Muscle of back (tissue), 13 donors: Measurements from ENCODE around the gene DSPP. TPM values are rescaled to one million over a fixed set of nuclear protein-coding genes. Genes with fewer than 3 reads are reported as not detected.
"Not testable (repeated sequence)": the region's sequence is repeated elsewhere in the genome, so short reads cannot be mapped to it uniquely, and the experiment has no call there.

Experiments used
- DNase-seq, 3 donors: peaks; one replicate each; pipeline versions ENCODE4 v3.0.0 to v3.0.0-alpha.2; 2013
- long read RNA-seq, 9 donors: transcript quantifications; one replicate each; lab custom pipeline, GENCODE V29; 2026
- polyA plus RNA-seq, 10 donors: library from polyadenylated mRNA; unstranded; fragments of 120-200 nt; gene quantifications; one replicate each; pipeline ENCODE4 v1.2.1, GENCODE V29; 2013; ENCODE audit not compliant: insufficient read length in 10 of 10

DSPP gene
- polyA plus RNA-seq = not detected
- long read RNA-seq, donor 1 = 0 reads
- long read RNA-seq, donor 2 = 0 reads
- long read RNA-seq, donor 3 = 0 reads
- long read RNA-seq, donor 4 = 0 reads
- long read RNA-seq, donor 5 = 0 reads
- long read RNA-seq, donor 6 = 0 reads
- long read RNA-seq, donor 7 = 0 reads
- long read RNA-seq, donor 8 = 0 reads
- long read RNA-seq, donor 9 = 0 reads

DNA sequence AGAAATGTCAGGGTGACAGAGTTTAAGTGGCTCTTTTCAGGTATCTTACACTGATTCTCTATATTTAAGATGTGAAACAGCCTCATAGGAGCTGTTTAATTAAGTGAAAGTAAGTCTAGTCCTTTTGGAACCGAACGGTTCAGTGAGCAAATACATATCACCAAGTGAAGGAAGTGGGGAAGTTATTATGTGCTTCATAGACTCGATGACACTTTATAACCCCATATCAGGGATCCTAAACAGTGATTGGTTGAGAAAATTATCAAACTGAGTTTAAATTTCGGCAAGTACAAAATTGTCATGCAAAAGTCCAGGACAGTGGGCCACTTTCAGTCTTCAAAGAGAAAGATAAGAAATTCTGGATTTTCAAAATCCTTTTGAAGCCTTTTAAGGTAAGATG lies at the start of gene DSPP:
DSPP (plus strand) TSS at position 301 of the 400 bp plus-strand sequence. CDS start 2,380 bp downstream, outside the sequence.
- DNase-seq = no peak

GRCh38 chr4:87559090-87559837 lies 49.1 kb upstream of the DSPP start:
- DNase-seq = no peak

GRCh38 chr4:87560802-87561201 lies 47.5 kb upstream of the DSPP start:
- DNase-seq = no peak

DNA sequence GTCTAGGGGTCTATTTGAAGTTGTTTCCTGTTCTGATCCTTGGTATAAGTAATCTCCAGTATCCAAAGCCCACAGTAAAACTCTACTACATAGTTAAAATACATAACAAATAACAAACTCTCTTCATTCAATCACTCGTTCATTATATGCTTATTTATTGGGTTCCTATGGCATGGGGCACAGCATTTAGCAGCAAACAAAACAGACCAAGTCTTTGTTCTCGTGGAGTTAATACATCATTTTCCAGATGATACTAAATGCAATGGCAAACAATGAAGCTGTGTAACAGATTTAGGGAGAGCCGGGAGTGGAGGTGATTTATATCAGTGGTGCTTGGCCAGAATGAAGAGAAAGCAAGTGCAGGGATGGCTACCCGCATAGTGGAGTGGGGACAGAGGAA lies 42.6 kb upstream of the DSPP start:
- DNase-seq = no peak

DNA sequence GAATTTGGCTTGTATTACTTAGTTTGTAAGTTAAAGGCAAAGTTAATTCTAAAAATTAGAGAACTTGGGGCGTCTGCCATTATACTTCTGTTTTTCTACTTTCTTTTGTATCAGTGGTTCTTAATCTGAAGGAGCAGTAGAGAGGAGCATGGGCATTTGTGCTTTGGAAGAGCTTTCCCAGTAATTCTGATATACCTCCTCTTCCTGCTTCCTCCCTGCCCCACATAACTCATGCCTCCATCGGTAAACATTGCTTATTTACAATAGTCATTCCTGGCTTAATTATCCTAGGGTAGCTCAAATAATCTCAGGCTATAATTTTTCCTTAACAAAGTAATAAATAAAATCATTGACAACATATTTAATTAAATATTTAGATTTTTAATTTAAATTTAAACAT lies 42.1 kb upstream of the DSPP start:
- no peak for DNase-seq

DNA sequence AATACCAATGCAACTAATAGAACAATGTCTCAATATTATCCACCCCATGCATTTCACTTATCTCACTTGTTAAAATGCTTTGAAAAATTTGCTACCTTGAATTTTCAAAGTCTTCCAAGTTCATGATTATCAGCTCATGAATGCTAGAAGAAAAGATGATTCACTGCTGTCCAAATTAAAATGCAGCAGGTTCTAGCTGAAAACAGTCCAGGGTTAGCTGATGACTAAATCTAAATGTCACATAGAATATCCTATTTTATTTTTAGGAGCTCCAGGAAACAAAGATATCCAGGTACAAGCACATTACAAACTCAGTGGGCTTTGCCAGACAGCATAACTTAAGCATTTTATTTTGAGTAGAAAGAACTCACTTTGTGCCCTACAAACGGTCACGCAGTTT lies 41.1 kb upstream of the DSPP start:
- DNase-seq = no peak

GRCh38 chr4:87570290-87570805 lies 38.0 kb upstream of the DSPP start:
- no peak for DNase-seq

GRCh38 chr4:87574376-87574775 lies 34.0 kb upstream of the DSPP start:
- DNase-seq = not testable (repeated sequence)

DNA sequence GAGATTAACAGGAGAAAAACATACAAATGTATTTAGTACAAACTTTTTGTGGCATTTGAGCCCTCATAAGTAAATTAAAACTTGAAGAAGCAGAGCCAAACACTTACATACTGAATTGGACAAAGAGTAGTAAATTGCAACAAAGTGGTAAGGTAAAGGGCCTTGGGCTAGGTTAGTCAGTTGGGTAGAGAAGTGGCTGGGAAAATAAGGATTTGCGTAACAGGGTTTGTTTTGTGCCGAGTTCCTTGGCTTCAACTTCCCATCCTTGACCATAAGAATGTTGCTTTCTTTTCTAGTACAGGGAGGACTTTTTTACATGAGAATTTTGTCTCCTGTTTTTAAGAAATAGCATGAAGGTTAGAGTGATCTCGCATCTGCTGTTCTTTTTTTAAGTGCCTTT lies 33.3 kb upstream of the DSPP start:
- DNase-seq = no peak

GRCh38 chr4:87575408-87575807 lies 32.9 kb upstream of the DSPP start:
- DNase-seq = no peak

DNA sequence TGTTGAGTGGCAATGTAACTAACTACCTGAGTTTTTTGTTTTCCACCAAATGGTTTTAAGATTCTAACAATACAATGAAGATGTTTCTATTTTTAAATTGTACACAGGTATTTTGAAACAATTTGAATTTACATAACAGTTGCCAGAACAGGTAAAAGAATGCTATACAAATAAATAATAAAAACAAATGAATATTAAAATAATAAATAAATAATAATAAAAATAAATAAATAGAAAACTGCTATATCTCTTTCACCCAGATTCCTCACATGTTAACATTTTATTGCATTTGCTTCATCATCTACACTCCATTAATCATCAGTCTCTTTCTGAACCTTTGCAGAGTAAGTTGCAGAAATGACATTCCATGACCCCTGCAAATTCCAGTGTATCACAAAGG lies 32.3 kb upstream of the DSPP start:
- DNase-seq = no peak

DNA sequence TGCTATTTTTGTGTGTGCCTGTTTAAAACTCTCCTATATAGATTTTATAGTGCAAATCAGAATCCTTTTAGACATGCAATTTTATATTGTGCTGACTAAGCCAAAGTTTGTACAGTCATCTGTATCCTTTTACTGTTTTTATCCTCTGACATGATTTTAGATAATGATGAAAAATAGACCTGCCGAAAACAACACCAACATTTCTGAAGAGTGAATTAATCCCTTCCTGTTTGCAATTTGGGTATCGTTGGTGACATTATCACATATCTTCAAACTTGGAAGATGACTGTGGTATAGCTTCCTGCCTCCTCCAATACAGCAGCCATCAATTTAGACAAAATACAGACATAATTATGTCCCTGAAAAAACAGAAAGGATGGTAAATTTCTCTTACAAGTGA lies 28.9 kb upstream of the DSPP start:
- DNase-seq = no peak

DNA sequence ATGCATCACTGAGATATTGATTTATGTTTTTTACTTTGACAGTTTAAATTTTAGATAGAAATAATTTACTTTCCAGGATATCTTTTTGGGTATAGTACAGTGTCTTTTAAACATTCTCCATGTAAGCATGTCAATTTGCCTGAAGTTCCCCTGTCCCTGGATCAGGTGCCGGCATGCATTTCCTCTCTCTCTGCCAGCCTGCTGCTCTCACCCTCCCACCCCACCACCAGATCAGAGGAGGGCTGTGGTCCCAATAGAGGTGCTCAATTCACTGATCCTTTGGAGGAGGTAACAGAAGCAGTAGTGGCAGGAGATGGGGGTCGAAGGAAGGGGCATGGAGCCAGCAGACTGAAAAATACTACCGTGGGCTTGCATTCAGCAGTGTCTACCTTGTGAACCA lies 28.3 kb upstream of the DSPP start:
- no peak for DNase-seq

DNA sequence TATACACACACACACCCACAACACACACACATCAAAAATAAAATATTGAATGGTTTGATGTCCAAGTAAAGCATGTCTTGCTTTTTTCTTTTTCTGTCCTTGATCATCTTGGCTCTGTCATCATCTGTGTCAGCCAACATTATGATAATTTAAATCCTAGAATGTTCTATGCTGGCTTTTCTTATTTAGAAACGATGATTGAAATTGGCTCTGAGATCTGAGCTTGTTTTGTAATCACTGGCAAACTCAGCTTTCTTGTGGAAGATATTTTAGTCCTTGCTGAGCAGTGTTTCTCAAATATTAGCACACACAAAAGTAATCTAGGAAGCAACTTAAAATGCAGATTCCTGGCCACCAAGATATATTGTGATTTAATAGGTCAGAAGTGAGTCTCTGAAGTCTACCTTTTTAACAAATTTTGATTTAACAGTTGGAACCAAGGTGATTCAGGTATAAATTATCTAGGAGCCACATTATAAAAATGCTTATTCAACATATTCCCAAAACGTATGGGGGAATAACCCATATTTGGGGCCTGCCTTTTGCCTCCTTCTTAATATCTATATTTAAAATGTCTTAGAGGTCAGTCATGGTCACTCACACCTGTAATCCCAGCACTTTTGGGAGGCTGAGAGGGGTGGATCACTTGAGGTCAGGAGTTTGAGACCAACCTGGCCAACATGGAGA lies 24.0 kb upstream of the DSPP start:
- DNase-seq = no peak

DNA sequence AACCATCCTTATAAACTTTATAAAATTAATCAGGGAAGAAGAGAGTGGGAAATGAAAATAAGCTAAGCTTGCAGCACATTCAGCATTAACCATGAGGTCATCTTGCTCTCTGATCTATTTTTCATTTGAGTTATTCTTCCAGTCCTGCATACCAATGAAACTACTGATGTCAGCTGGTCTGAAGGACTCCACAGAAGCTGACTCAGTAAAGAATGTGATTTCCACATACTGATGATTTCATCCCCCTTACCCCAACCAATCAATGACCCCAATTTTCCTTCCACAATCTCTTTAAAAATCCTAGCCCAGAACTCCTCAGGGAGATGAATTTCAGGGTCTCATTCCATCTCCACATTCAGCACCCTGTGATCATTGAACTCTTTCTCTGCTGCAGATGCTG lies 18.8 kb upstream of the DSPP start:
- peak; percentile 45 to 74 (median 63) for DNase-seq

GRCh38 chr4:87592124-87592523 lies 16.2 kb upstream of the DSPP start:
- no peak for DNase-seq

- DNase-seq = no peak
Measured at GRCh38 chr4:87601361-87601760, 7.0 kb upstream of the DSPP start.

GRCh38 chr4:87614292-87614890 lies 6.1 kb downstream of the DSPP start:
- DNase-seq = no peak

- no peak for DNase-seq
Measured at GRCh38 chr4:87616268-87616667, 7.9 kb downstream of the DSPP start.

- no peak for DNase-seq
Measured at GRCh38 chr4:87620086-87620485, 11.8 kb downstream of the DSPP start.

DNA sequence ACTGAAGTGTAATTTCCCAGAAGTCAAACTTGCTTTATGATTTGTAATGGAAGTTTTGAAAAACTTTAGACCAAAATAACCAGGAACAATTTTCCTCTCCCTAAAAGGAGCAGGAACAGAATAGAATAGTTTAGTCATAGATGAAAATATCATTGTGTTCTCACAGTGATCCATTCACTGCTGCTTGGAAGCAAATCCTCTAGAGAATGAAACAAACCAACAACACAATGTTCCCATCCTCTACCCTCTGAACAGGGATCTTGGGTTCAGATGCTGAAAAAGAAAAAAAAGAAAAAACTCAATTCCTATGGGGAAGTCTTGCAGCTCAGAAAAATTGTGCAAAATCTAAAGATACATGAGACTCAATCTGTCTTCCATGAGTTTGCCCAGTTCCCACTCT lies 12.2 kb downstream of the DSPP start:
- no peak for DNase-seq

GRCh38 chr4:87622303-87622702 lies 14.0 kb downstream of the DSPP start:
- DNase-seq = no peak

DNA sequence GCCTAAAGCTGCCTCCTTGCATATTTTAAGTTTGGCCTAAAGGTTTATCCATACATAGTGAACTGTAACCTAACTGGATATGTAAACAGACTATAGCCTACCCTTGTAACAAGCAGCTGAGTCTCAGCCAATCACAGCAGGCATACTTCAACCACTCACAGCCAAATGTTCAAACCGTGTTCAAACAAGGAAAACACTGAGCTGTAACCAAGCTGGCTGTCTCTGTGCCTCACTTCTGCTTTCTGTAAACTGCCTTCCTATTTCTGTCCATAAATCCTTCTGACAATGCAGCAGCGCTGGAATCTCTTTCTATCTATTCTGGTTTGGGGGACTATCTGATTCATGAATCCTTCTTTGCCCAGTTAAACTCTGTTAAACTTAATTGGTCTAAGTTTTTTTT lies 16.4 kb downstream of the DSPP start:
- no peak for DNase-seq
